Astrocyte (in vitro differentiated cells and primary cell): ENCODE results near the gene MTERF2. TPM values are rescaled to one million over a fixed set of nuclear protein-coding genes. Genes with fewer than 3 reads are reported as not detected.
A peak's percentile ranks its signal among the peaks of the same experiment; 100 is the strongest.

Experiments
- DNase-seq: peaks from one replicate; pipeline ENCODE4 v3.0.0-alpha.2; 2010; ENCODE audit warnings: low read depth
- FAIRE-seq: peaks from 2 replicates; lab custom pipeline; 2011; peaks lifted over from hg19 to GRCh38; lab: Jason Lieb, UNC
- H2AFZ ChIP-seq: 2 replicates; pipeline ENCODE4 v1.6.0; 2012; ENCODE audit warnings: low read depth, low read length, inconsistent platforms
- H3K27ac ChIP-seq: 2 replicates; pipeline ENCODE4 v1.5.1; 2011; ENCODE audit warnings: low read depth, low read length, inconsistent platforms
- H3K27me3 ChIP-seq: 2 replicates; pipeline ENCODE4 v1.6.0; 2011; ENCODE audit warnings: low read length, inconsistent platforms; ENCODE audit not compliant: insufficient read depth
- H3K36me3 ChIP-seq: 2 replicates; pipeline ENCODE4 v1.5.1; 2011; ENCODE audit warnings: low read length, inconsistent platforms; ENCODE audit not compliant: insufficient read depth
- H3K4me1 ChIP-seq: 2 replicates; pipeline ENCODE4 v1.5.1; 2011; ENCODE audit warnings: low read length, inconsistent platforms; ENCODE audit not compliant: insufficient read depth
- H3K4me2 ChIP-seq: 2 replicates; pipeline ENCODE4 v1.6.0; 2012; ENCODE audit warnings: low read length, inconsistent platforms
- H3K4me3 ChIP-seq: 2 replicates; pipeline ENCODE4 v1.5.1; 2011; ENCODE audit warnings: low read depth, mild to moderate bottlenecking, low read length, inconsistent platforms; ENCODE audit not compliant: insufficient read depth
- H3K79me2 ChIP-seq: 2 replicates; pipeline ENCODE4 v1.6.0; 2012; ENCODE audit warnings: mild to moderate bottlenecking, low read length, inconsistent platforms; ENCODE audit not compliant: insufficient read depth
- H3K9ac ChIP-seq: 2 replicates; pipeline ENCODE4 v1.6.0; 2012; ENCODE audit warnings: mild to moderate bottlenecking, low read length, inconsistent platforms
- H3K9me3 ChIP-seq: 2 replicates; pipeline ENCODE4 v1.5.1; 2012; ENCODE audit warnings: low read depth, mild to moderate bottlenecking, low read length, inconsistent platforms; ENCODE audit not compliant: insufficient read depth
- H4K20me1 ChIP-seq: 2 replicates; pipeline ENCODE4 v1.6.0; 2012; ENCODE audit warnings: low read length, inconsistent platforms; ENCODE audit not compliant: insufficient read depth
- H3K27ac Mint-ChIP-seq: one replicate; pipeline ENCODE4 v1.8.0; 2021; ENCODE audit warnings: mild to moderate bottlenecking, mixed read lengths; ENCODE audit not compliant: unreplicated experiment
- H3K27me3 Mint-ChIP-seq: one replicate; pipeline ENCODE4 v1.8.0; 2021; ENCODE audit warnings: low read depth, mixed read lengths; ENCODE audit not compliant: unreplicated experiment
- H3K36me3 Mint-ChIP-seq: one replicate; pipeline ENCODE4 v1.8.0; 2021; ENCODE audit warnings: low read depth, mixed read lengths; ENCODE audit not compliant: unreplicated experiment
- H3K4me1 Mint-ChIP-seq: one replicate; pipeline ENCODE4 v1.8.0; 2021; ENCODE audit warnings: low read depth, mixed read lengths; ENCODE audit not compliant: unreplicated experiment
- H3K4me3 Mint-ChIP-seq: one replicate; pipeline ENCODE4 v1.8.0; 2021; ENCODE audit warnings: mild to moderate bottlenecking, moderate library complexity, mixed read lengths; ENCODE audit not compliant: unreplicated experiment
- H3K9me3 Mint-ChIP-seq: one replicate; pipeline ENCODE4 v1.8.0; 2021; ENCODE audit warnings: mild to moderate bottlenecking, mixed read lengths; ENCODE audit not compliant: unreplicated experiment
- EZH2 ChIP-seq: IDR thresholded peaks from 2 replicates; pipeline ENCODE4 v1.6.1; 2012; ENCODE audit warnings: mild to moderate bottlenecking, low read length, inconsistent platforms; ENCODE audit not compliant: insufficient read depth
- total RNA-seq: library from RNA; stranded (reverse); gene quantifications from 2 replicates; pipeline ENCODE4 v1.2.1, GENCODE V29; 2021
- TF ChIP-seq, protein P1 (sequence below): IDR thresholded peaks from 2 replicates; pipeline ENCODE4 v1.5.1; 2011; ENCODE audit warnings: low read depth, mild to moderate bottlenecking, inconsistent platforms, low read length, moderate library complexity; ENCODE audit not compliant: insufficient read depth

Gene MTERF2
- total RNA-seq, 1 donor from 2014 or later: 5.1 TPM

- H3K79me2 ChIP-seq: peaks cover 48% of the 10 kb centered on the region
- H4K20me1 ChIP-seq: peaks cover 86% of the 10 kb centered on the region
- H3K4me3 ChIP-seq: no peak overlapping the region
- no peaks in the 10 kb centered on the region for H3K9me3 ChIP-seq
- Mint-ChIP-seq H3K36me3 (peaks cover 18% of the 10 kb centered on the region), H3K27me3 (no peaks in the 10 kb centered on the region), H3K4me1 (peaks cover 35% of the 10 kb centered on the region), H3K27ac (no peak overlapping the region), H3K4me3 (no peak overlapping the region), H3K9me3 (no peaks in the 10 kb centered on the region)
- H2AFZ ChIP-seq: no peak overlapping the region
- H3K9ac ChIP-seq: no peak overlapping the region
- no peak overlapping the region for H3K4me2 ChIP-seq
- FAIRE-seq (no peak), DNase-seq (no peak)
- H3K27ac ChIP-seq: no peak overlapping the region
- TF ChIP-seq, protein P1, sequence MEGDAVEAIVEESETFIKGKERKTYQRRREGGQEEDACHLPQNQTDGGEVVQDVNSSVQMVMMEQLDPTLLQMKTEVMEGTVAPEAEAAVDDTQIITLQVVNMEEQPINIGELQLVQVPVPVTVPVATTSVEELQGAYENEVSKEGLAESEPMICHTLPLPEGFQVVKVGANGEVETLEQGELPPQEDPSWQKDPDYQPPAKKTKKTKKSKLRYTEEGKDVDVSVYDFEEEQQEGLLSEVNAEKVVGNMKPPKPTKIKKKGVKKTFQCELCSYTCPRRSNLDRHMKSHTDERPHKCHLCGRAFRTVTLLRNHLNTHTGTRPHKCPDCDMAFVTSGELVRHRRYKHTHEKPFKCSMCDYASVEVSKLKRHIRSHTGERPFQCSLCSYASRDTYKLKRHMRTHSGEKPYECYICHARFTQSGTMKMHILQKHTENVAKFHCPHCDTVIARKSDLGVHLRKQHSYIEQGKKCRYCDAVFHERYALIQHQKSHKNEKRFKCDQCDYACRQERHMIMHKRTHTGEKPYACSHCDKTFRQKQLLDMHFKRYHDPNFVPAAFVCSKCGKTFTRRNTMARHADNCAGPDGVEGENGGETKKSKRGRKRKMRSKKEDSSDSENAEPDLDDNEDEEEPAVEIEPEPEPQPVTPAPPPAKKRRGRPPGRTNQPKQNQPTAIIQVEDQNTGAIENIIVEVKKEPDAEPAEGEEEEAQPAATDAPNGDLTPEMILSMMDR: no peak
- no peak for TF ChIP-seq EZH2
- H3K27me3 ChIP-seq: no peaks in the 10 kb centered on the region
- H3K4me1 ChIP-seq: peaks cover 41% of the 10 kb centered on the region
- H3K36me3 ChIP-seq: peaks cover 33% of the 10 kb centered on the region
Measured at GRCh38 chr12:106973545-106973944, 13.4 kb downstream of the MTERF2 start.

- Histone ChIP-seq H3K27me3 (no peaks in the 10 kb centered on the region), H3K27ac (no peak overlapping the region), H3K4me2 (no peak overlapping the region), H3K9me3 (no peaks in the 10 kb centered on the region), H2AFZ (no peak overlapping the region), H3K36me3 (peaks cover 48% of the 10 kb centered on the region), H3K4me3 (no peak overlapping the region), H3K79me2 (peaks cover 72% of the 10 kb centered on the region), H3K9ac (no peak overlapping the region), H3K4me1 (peaks cover 22% of the 10 kb centered on the region), H4K20me1 (peaks cover 87% of the 10 kb centered on the region)
- FAIRE-seq (no peak), DNase-seq (no peak)
- peak overlapping the region; percentile 22 for H3K4me3 Mint-ChIP-seq
- H3K9me3 Mint-ChIP-seq: no peaks in the 10 kb centered on the region
- peaks cover 31% of the 10 kb centered on the region for H3K4me1 Mint-ChIP-seq
- no peak for TF ChIP-seq EZH2
- TF ChIP-seq, protein P1: no peak
- H3K36me3 Mint-ChIP-seq: peaks cover 29% of the 10 kb centered on the region
- no peak overlapping the region for H3K27ac Mint-ChIP-seq
- H3K27me3 Mint-ChIP-seq: no peaks in the 10 kb centered on the region
Measured at GRCh38 chr12:106971065-106971464, 15.9 kb downstream of the MTERF2 start.

- peaks cover 19% of the 10 kb centered on the region for H3K36me3 Mint-ChIP-seq
- Histone ChIP-seq H3K9me3 (no peaks in the 10 kb centered on the region), H3K27ac (no peak overlapping the region), H3K27me3 (no peaks in the 10 kb centered on the region), H4K20me1 (peaks cover 94% of the 10 kb centered on the region), H3K79me2 (peaks cover 96% of the 10 kb centered on the region), H3K36me3 (peaks cover 45% of the 10 kb centered on the region), H2AFZ (no peak overlapping the region), H3K4me2 (no peak overlapping the region), H3K4me1 (no peaks in the 10 kb centered on the region), H3K4me3 (no peak overlapping the region), H3K9ac (no peak overlapping the region)
- no peak for FAIRE-seq
- H3K9me3 Mint-ChIP-seq: no peaks in the 10 kb centered on the region
- DNase-seq: no peak
- TF ChIP-seq EZH2: no peak
- TF ChIP-seq, protein P1: no peak
- no peaks in the 10 kb centered on the region for H3K27me3 Mint-ChIP-seq
- H3K4me1 Mint-ChIP-seq: peaks cover 30% of the 10 kb centered on the region
- H3K4me3 Mint-ChIP-seq: no peak overlapping the region
- no peak overlapping the region for H3K27ac Mint-ChIP-seq
Measured at GRCh38 chr12:106964526-106964925, 22.4 kb downstream of the MTERF2 start.
